AG08395 (cell line): ENCODE data around the gene RHPN2.
A peak's percentile ranks its signal among the peaks of the same experiment; 100 is the strongest.

ENCODE experiments used
- DNase-seq: peaks from one replicate; pipeline ENCODE4 v3.0.0; 2012; ENCODE audit warnings: mixed read lengths, low spot score

Gene RHPN2

GRCh38 chr19:33064792-33065550, at the start of gene RHPN2:
Gene RHPN2, minus strand, starts transcription at chr19:33064888. Its CDS starts 36 bp downstream, at chr19:33064852.
- DNase-seq, result peak; percentile 88

- DNase-seq, result no peak
Measured at GRCh38 chr19:33114312-33114711, 49.6 kb upstream of the RHPN2 start.

- no peak for DNase-seq
Measured at GRCh38 chr19:33111587-33111986, 46.9 kb upstream of the RHPN2 start.

GRCh38 chr19:33110137-33110910, 45.6 kb upstream of the RHPN2 start:
- DNase-seq, result no peak

- DNase-seq, result no peak
Measured at GRCh38 chr19:33108161-33108560, 43.5 kb upstream of the RHPN2 start.

GRCh38 chr19:33102893-33103292, 38.2 kb upstream of the RHPN2 start:
- no peak for DNase-seq

GRCh38 chr19:33100894-33101644, 36.4 kb upstream of the RHPN2 start:
- no peak for DNase-seq

- DNase-seq, result no peak
Measured at GRCh38 chr19:33098055-33098534, 33.4 kb upstream of the RHPN2 start.

- no peak for DNase-seq
Measured at GRCh38 chr19:33096005-33096404, 31.3 kb upstream of the RHPN2 start.

- DNase-seq, result no peak
Measured at GRCh38 chr19:33094436-33095067, 29.9 kb upstream of the RHPN2 start.

- DNase-seq, result no peak
Measured at GRCh38 chr19:33093420-33094210, 28.9 kb upstream of the RHPN2 start.

- no peak for DNase-seq
Measured at GRCh38 chr19:33090179-33090578, 25.5 kb upstream of the RHPN2 start.

- no peak for DNase-seq
Measured at GRCh38 chr19:33089010-33089409, 24.3 kb upstream of the RHPN2 start.

GRCh38 chr19:33086955-33087354, 22.3 kb upstream of the RHPN2 start:
- no peak for DNase-seq

- no peak for DNase-seq
Measured at GRCh38 chr19:33085570-33086128, 21.0 kb upstream of the RHPN2 start.

GRCh38 chr19:33080761-33081681, 16.3 kb upstream of the RHPN2 start, which contains the start of gene GPATCH1:
Gene GPATCH1, plus strand, starts transcription at chr19:33081181. Its CDS starts 13 bp downstream, at chr19:33081194.
- DNase-seq, result peak; percentile 93

GRCh38 chr19:33075519-33075918, 10.8 kb upstream of the RHPN2 start:
- DNase-seq, result no peak

- DNase-seq, result no peak
Measured at GRCh38 chr19:33071887-33072286, 7.2 kb upstream of the RHPN2 start.

- no peak for DNase-seq
Measured at GRCh38 chr19:33067121-33067520, 2.4 kb upstream of the RHPN2 start.

GRCh38 chr19:33066543-33066942, 1.9 kb upstream of the RHPN2 start:
- DNase-seq, result no peak
